Stimulated activated CD8-positive, alpha-beta memory T cell treated with anti-CD3 and anti-CD28 coated beads, Interleukin-2, amount 100 ng/mL, for 48 hours (primary cell): Measurements from ENCODE around the gene MUCL3.
"Not testable (repeated sequence)": the region's sequence is repeated elsewhere in the genome, so short reads cannot be mapped to it uniquely, and the experiment has no call there.

Experiments used
- DNase-seq, 2 donors: peaks; one replicate each; pipeline ENCODE4 v3.0.0-alpha.2; 2020; ENCODE audit warnings: low read depth in 2 of 2

Gene MUCL3

DNA sequence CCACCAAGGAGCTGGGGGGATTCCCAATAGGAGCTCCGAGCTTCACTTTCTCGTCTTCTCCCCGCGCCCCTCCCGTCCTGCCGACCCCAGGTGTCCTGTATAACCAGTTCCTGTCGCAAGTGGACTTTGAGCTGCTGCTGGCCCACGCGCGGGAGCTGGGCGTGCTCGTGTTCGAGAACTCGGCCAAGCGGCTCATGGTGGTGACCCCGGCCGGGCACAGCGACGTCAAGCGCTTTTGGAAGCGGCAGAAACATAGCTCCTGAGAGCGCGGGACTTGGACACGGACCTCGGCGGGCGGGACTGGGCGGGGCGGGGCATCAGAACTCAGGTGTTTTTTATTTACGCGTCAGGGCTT, 27.1 kb upstream of the MUCL3 start:
- no peak for DNase-seq

DNA sequence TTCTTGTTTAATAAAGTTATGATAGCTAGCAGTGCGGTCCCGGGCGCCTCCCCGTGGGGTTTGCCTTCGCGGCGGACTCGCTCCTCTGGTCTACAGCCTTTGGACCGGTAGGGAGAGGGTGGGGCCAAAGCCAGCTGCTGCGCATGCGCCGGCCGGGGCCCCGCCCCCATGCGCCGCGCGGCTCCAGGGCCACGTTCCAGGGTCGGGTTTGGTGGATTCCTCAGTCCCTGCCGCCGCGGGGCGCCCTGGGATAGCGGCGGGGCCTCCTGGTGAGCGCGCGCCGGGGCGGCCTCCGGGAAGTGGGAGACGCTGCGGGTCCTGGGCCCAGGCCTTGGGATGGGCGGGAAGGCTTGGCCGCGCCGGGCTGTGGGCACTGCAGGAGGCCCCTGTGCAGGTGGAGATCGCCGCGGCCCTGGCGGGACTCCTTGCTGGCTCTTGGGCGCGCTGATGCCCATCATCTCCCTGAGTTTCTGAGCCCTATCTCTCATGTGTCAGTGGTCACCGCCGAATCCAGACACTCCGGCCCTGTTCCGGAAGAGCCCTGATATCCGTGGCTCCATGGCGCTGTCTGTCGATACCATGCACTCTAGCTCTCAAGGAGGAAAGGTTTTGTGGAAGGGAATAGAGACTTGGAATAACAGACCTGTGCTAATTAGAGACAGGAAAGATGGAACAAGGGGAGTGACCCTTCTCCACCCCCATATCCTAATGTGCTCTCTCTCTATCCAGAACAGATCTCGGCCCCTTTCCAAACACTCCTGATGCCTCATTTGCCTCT, 26.5 kb upstream of the MUCL3 start, which contains the start of gene VARS2:
Gene VARS2 (plus strand): TSS at position 163 of the 778 bp plus-strand sequence. CDS start 599 bp downstream, at position 762.
- peak; percentile 75 to 79 for DNase-seq

DNA sequence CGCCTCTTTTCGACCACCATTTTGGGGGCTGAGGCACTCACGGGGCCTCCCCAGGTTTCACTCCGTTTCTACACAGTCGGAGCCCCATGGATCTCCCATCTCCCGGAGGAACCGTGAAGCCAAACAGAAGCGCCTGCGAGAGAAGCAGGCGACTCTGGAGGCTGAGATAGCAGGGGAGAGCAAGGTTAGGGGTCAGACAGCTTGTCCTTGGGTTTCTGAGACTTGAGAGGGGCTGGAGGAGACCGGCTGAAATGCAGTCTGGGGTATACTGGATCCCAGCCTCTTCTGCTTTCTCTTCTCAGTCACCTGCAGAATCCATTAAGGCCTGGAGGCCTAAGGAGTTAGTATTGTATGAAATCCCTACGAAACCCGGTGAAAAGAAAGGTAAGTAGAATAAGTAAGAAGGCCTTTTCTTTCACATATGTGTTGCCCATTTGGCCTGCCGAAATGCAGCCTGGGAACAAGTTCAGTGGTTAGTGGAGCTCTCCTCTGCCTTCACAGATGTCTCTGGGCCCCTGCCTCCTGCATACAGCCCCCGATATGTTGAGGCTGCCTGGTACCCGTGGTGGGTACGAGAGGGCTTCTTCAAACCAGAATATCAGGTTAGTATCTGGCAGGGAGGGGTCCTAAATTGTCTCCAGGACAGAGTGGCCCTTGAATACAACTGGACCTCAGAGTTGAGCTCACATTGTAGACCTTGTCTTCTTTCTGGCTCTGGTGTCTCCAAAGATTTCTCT, 25.8 kb upstream of the MUCL3 start:
- no peak for DNase-seq

DNA sequence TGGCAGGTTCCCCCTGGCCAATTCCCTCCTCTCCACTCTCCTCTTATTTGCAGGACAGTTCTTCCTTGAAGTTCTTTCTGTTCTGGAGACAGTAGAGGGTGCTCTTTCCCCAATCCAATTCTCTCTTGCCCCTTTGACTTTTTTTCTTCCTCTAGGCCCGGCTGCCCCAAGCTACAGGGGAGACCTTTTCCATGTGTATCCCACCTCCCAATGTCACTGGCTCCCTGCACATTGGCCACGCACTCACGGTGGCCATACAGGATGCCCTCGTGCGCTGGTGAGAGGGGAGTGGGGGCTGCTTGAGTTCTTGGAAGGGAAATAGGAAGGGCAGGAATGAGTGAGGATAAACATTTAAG, 25.2 kb upstream of the MUCL3 start:
- no peak for DNase-seq

DNA sequence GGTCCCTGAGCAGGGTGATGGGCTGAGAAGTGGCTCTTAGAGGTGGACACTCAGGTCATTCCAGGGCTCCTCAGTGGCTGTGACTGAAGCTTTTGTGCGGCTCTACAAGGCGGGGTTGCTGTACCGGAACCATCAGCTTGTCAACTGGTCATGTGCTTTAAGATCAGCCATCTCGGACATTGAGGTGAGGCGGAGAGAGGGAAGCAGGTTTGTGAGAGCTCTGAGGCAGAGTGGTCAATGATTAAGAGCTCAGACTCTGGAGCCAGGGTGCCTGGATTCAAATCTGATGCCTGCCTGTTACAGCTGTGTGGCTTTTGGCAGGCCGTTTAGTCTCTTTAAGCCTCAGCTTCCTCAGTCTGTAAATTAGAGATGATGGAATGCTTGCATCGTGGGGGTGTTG, 23.7 kb upstream of the MUCL3 start:
- DNase-seq = no peak

DNA sequence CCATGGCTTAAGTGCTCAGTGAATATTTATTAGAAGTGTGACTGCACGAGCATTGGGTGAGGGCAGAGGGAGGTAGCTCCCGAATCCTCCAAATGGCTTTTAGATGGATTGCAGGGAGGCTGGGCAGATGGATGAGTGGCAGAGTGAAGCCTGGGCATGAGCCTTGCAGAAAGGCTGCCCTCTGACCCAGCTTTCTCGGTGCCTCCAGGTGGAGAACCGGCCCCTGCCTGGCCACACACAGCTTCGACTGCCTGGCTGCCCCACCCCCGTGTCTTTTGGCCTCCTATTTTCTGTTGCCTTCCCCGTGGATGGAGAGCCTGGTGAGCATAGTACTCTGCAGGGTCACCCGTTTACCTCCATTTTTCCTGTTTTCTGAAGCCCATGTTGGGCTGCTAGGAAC, 23.3 kb upstream of the MUCL3 start:
- no peak for DNase-seq

DNA sequence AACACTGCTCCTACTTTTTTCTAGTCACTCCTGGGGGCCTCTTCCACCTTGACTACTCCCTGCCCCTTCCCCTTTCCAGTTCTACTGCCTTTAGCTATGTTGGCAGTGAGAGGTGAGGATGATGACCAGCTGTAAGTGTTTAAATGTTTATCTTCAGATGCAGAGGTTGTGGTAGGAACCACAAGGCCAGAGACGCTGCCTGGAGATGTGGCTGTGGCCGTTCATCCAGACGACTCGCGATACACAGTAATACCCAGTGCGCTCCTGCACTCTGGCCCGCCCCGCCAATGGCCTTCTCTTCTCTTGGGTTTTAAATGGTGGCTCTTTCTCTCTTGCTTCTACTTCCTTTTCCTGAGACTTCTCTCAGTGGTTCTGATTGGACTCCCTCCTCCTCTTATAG, 22.1 kb upstream of the MUCL3 start:
- DNase-seq = no peak

DNA sequence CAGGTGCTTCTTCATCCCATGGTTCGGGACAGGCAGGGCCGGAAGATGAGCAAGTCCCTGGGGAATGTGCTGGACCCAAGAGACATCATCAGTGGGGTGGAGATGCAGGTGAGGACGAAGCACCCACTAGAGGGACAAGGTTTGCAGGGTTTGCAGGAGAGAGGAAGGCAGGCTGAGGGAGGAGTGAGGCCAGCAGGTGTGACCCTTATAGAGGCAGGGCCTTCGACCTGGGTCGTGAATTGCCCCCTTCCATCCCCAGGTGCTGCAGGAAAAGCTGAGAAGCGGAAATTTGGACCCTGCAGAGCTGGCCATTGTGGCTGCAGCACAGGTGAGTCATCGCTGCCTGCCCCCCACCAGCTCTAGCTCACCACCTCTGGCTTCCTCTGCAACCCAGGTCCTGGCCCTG, 18.3 kb upstream of the MUCL3 start:
- no peak for DNase-seq

DNA sequence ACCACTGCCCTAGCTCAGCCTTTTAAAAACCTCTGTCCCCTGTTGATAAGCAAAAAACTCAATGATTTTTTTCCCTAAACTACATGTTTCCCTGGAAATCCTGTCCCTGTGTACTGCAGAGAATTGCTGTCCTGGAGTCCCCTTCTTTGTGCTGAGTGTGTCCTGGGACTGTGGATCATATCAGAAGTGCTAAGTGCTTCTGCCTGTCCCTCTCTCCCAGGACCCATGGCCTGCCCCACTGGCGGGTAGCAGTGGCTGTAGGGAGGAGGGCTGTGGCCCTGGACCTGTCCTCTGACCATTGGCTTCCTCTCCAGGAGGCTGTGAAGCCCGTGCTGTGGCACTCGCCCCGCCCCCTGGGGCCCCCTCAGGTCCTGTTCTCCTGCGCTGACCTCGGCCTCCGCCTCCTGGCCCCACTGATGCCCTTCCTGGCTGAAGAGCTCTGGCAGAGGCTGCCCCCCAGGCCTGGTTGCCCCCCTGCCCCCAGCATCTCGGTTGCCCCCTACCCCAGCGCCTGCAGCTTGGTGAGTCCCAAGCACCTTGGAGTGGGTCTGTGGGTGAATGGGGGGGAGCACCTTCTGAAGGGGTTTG, 16.6 kb upstream of the MUCL3 start:
- not testable (repeated sequence) for DNase-seq

DNA sequence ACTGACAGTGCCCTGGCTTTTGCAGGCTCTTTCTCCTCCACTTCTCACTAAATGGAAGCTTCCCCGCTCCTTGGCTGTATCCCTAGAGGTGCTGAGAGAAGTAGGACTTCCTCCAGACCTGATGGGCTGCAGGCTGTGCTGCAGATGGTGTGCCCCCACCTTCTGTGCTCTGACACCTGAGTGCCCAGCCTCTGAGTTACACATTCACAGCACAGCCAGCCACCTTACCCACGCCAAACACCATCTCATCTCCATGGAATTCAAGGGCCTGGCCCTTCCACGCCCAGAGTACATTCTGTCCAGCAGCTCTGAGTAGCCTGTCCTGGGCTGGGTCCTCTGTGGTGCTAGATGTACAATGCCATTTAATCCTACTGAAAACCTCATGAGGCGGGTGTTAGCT, 14.1 kb upstream of the MUCL3 start:
- DNase-seq = no peak

DNA sequence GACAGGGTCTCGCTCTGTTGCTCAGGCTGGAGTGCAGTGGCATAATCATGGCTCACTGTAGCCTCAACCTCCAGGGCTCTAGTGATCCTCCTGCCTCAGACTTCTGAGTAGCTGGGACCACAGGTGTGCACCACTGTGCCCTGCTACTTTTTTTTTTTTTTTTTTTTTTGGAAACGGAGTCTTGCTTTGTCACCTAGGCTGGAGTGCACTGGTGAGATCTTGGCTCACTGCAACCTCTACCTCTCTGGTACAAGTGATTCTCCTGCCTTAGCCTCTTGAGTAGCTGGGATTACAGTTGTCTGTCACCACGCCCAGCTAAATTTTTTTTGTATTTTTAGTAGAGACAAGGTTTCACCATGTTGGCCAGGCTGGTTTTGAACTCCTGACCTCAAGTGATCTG, 13.7 kb upstream of the MUCL3 start:
- DNase-seq = not testable (repeated sequence)

DNA sequence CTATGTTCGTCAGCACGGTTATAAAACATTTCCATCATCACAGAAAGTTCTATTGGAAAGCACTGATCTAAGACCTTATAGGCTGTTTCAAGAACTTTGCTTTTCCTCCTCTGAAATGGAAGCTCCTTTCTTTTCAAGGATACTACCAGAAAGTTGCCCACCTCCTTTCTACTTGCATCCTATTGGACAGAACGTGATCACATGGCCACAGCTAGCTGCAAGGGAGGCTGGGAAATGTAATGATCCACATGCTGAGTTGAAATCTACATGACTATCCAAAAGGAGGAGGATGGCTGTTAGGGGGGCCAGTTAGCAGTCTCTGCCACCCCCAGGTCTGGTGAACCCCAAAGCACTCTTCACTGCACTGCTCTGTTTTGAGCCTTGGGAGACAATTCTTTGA, 12.1 kb upstream of the MUCL3 start:
- DNase-seq = no peak

DNA sequence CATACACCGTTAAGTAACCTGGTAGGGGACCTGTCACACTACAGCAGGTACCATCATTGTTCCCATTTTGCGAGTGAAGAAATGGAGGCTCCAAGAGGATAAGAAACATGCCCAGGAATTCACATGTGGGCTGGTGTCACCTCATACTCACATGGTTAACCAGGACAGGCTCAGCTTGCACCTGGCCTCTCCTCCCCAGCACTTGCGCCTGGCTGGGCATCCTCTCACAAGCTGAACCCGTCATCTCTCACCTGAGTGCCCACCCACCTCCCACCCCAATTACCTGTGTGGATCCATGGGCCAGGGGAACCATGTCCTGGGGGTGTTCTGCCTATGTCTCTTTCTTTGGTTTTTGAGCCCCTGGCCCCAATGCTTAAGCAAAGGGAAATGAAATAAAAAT, 10.3 kb upstream of the MUCL3 start:
- no peak for DNase-seq

DNA sequence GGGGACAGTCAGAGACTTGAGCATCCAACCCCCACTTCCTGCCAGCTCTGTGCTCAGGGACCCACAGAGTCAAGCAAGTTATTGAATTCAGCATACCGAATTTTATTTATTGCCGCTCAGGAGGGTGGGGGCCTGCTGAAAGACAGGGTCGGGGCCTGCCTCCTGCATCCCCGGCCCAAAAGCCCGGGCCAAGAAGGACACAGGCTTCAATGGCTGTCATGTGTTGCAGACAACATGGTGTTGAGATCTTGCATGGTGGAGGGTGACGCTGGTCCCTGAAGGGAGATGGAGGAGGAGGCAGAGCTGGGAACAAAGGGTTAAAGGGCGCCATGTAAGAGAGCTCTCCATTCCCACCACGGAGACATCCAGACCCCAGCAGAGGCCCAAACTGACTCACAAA, 9.5 kb upstream of the MUCL3 start:
- no peak for DNase-seq

DNA sequence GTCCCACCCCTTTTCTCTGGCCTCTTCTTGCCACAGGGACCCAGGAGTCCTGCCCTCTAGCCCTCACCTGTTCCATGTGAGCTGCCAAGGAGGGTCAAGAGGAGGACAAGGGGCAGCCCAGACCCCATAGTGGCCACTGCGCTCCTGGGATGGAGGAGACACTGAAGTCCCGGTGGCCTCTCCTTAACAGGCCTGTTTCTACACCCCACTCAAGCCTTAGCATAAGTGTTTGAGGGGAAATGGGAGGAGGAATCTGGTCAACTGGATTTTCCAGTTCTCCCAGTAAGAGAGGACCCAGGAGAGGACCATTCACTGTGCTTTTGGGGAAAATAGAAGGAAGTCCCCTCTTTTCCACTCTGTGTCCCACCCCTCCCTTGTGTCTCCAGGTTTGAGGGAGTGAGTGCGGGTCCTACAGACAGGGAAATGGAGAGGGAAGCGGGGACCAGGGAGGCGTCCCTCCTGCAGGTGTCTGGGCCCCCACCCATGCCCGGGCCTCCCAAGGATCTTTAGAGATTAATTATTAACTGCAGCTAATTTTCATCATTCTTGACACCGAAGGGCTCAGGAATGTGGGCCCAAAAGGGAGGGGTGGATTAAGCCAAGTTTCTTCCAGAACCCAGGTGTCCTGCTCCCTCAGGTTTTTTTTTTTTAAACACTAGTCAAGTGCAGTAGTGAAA, 8.7 kb upstream of the MUCL3 start, which contains the start of gene SFTA2:
Gene SFTA2 (minus strand): TSS at position 202 of the 677 bp plus-strand sequence. CDS start 74 bp downstream, at position 128.
- DNase-seq = no peak

DNA sequence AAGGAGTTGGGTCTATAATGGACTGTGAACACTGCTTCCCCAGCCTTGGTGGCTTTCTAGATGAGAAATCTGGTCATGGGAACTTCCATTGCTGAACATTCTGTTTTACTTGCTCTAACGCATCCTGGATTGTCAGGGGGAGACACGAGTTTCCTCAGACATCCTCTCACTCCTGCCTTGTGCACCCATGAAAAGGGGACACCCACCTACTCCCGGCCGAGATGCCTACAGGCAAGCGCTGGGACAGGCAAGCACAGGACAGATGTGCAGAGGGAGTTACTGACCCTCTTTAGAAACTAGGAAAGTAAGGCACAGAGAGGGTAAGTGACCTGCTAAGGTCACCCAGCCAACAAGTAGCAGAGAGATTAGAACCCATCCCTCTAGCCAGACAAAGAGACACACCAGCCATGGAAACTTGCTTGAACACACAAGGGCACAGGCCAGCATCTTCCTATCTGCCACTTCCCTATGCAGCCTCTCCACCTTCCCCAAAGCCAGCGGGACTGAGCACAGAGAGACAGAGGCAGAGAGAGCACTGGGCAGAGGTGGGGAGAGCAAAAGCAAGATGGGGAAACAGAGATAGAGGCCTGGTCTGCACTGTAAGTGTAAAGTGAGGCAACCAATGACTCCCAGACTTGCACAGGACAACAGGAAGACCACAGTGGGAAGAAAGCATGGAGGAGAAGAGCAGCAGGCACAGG, 8.0 kb upstream of the MUCL3 start:
- DNase-seq = no peak

DNA sequence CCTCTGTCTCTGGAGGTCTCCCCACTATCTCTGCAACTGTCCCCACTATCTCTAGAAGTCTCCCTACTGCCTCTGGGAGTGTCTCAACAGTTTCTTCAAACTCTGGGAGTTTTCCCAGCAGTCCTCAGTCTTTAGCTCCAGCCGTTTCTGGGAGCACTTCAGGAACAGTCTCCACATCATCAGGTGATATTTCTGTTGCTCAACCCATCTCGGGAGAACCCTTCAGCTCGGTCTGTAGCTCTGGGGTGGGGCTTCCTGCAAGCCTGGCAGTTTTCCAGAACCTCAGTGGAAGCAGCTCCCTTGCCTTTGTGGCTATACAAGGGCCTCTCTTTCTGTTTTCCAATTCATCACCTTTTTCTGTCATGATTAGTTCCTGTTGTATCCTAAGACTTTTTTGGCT, 5.8 kb upstream of the MUCL3 start:
- DNase-seq = no peak

DNA sequence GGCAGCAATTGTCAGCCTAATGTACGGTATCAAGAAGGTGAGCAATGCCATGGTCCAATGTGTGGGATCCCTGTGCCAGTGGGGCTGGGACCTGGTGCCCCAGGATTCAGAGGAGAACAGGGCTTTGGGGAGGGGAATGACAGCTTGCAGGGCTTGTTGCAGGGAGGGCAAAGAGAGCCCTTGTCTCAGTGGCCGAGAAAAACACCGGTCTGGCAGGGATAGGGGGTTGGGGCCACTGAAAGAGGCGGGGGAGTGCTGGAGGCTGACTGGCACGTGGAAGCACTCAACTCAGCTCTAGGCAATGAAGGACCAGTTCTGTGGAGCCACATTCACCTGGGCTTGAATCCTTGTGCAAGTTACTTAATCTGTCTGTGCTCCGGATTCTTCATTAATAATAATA, 3.5 kb upstream of the MUCL3 start:
- no peak for DNase-seq

DNA sequence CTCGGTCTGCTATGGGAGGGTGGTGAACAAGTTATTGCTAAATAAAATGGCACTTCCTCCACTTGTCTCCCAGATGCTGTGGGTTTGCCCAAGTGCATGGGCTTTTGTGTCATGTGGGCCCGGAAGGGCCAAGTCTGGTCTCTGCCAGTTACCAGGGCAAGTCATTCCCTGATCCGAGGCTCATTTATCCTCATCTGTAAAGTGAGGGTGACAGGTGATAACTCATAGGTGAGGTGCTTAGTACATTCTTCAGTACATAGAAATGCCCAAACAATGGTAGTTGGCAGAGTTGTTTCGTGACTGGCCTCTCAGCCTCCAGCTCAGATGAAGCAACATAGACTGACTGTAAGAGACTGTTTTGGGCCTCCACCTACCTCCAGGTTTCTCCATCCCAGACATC, 2.0 kb upstream of the MUCL3 start:
- DNase-seq = no peak

DNA sequence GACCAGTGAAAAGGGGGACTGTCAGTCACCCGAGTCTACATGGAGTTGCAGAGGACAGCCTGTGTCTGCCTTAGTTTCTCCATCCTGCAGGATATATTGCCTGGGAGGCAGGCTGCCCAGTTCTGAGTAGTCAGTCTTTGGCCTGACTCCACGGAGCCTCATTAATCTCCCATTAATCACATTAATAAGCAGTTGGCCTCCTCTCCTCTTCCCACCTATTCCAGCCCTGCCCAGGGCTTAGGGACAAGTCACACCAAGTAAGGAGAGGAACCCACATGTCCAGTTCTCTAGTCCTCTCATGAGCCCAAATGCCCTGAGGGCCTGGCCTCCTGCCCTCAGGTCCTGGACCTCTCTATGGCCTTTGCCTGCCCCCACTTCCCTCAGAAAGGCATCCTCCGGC, 1.3 kb upstream of the MUCL3 start:
- no peak for DNase-seq

DNA sequence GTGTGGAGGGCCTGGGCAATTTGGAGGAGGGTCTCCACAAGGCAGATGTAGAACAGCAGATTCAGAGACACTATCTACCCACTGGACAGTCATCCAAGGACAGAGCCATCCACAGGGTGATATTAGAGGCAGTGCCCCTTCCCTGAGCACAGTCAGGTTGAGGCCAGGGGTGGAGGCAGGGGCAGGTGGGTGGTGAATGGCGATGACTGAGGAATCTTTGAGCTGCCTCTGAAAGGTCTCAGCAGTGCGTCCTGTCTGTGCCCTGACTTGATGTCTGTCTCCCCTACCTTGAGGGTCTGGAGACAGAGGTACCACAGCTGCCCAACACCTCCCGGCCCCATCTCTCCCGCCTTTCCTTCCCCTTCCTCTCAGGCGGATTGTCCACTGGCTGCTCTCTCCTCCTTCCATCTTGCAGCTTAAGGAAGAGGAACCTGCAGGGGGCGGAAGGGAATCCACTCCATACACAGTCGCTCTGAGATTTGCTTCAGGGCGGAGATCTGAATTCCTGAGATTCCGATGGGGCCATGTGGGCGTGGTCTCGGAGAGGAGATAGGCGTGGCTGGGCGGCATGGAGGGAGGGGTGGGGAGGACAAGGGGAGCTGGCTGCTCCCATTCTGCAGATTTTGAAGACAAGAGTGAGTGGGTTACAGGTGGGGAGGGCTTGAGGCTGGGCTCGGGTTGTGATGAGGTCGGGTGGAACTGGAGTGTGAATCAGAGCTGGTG, 1.7 kb downstream of the MUCL3 start:
- no peak for DNase-seq
